Heart left ventricle (tissue), 13 donors: Measurements from ENCODE around the gene CARD10.

Experiments
- POLR2A ChIP-seq, 2 donors: fragments of 450-650 bp; IDR thresholded peaks; one replicate each; pipeline ENCODE4 v1.6.1; 2017; ENCODE audit warnings: antibody characterized with exemption in 2 of 2, mild to moderate bottlenecking in 2 of 2, moderate library complexity in 2 of 2
- TF ChIP-seq, protein P1 (sequence below), 12 donors: fragments of 200-600 bp; sonication (generic) in 4 of 12; IDR thresholded peaks; one replicate each; pipeline versions ENCODE4 v1.5.0 to v1.8.0; 2018 to 2022; ENCODE audit warnings: antibody characterized with exemption in 12 of 12, mild to moderate bottlenecking in 5 of 12
- donor health status: ischemic (EF 13 %, LVEDD 7.1; RV severe dilation, severe dysfunction).
- donor health status: DM: no; HTN: yes; CAD: no.
- donor health status: DM: no; HTN: no; CAD: no.
- donor health status: ischemic (EF 25% LVEDD 6.9; RV normal size, moderate dysfunction).
- donor health status: ischemic (EF 25% LVEDD 5.7; RV mildly dilated, moderate dysfunction).
- donor health status: ischemic (EF 35%, LVEDD 5.7; RV mildly dilated, moderate dysfunction).
- donor health status: nonischemic (EF 11% LVEDD 7.7; RV severe dilation, severe dysfunction).
- donor health status: DM: yes; HTN: yes; CAD: no.
- donor health status: PGD.
- donor health status: ischemic (EF 29% LVEDD 5.4; RV normal size, mild dysfunction).
- donor health status: nonischemic (EF 23%, LVEDD 6.1; RV moderate dilation, normal function).

DNA sequence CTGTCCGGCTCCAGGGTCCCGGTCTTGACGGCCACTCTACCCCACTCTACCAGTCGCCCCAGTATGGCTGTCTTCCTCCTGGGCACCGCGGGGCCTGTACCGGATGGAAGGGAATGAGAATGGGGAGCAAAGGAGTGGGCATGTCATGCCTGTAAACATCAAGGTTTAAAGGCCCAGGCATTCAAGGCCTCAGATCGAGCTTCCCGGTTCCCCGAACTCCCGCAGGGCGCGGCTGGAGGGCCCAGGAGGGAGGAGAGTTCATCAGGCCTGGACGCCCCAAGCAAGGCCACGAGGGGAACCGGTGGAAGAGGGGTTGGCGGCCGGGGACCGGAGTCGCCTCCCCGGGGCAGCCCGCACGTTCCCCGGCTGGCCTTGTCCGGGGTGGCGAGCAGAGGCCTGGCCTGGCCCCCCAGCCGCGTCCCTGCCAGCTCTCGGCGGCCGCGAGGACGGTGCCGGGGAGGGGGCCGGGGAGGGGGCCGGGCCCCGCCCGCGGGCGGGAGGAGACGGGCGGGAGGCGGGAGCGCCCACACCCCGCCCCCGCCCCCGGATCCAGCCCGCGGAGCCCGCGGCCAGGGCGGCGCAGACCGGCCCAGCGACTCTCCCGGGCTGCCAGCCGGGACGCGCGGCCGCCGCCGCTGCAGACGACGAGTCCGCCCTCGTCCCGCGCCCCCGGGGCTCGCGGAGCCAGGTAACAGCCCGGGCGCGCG lies 40.8 kb upstream of the CARD10 start, which contains the start of gene CDC42EP1:
- TF ChIP-seq, protein P1, sequence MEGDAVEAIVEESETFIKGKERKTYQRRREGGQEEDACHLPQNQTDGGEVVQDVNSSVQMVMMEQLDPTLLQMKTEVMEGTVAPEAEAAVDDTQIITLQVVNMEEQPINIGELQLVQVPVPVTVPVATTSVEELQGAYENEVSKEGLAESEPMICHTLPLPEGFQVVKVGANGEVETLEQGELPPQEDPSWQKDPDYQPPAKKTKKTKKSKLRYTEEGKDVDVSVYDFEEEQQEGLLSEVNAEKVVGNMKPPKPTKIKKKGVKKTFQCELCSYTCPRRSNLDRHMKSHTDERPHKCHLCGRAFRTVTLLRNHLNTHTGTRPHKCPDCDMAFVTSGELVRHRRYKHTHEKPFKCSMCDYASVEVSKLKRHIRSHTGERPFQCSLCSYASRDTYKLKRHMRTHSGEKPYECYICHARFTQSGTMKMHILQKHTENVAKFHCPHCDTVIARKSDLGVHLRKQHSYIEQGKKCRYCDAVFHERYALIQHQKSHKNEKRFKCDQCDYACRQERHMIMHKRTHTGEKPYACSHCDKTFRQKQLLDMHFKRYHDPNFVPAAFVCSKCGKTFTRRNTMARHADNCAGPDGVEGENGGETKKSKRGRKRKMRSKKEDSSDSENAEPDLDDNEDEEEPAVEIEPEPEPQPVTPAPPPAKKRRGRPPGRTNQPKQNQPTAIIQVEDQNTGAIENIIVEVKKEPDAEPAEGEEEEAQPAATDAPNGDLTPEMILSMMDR (IDR thresholded peaks at IDR 0.05) = no peak
- peak in 1 of 2 donors; percentile 46 for TF ChIP-seq POLR2A (IDR thresholded peaks at IDR 0.05)
